ENCODE measurements around the gene CTNNBL1.

- TF ChIP-seq CTCF (IDR thresholded peaks at IDR 0.05) (no peak), POLR2A (IDR thresholded peaks at IDR 0.05) (no peak)
These were observed 55.4 kb downstream of the CTNNBL1 start for GRCh38 chr20:37749218-37749617.
